CD14-positive monocyte (primary cell): ENCODE results near the gene S100B. TPM values are rescaled to one million over a fixed set of nuclear protein-coding genes. Genes with fewer than 3 reads are reported as not detected.
A peak's percentile ranks its signal among the peaks of the same experiment; 100 is the strongest.

Experiments used
- DNase-seq, 3 donors: peaks; one replicate each; pipeline ENCODE4 v3.0.0-alpha.2; 2011 to 2022
- H2AFZ ChIP-seq: 2 replicates; pipeline ENCODE4 v1.6.0; 2012; ENCODE audit warnings: mild to moderate bottlenecking, low read depth, low read length, inconsistent platforms; ENCODE audit not compliant: insufficient read depth, poor library complexity, severe bottlenecking
- H3K27ac ChIP-seq, 2 donors: 1 replicate in 1 of 2; 2 replicates in 1 of 2; pipeline ENCODE4 v1.5.1; 2012 to 2013; ENCODE audit warnings: low read length in 2 of 2, control low read depth in 1 of 2, inconsistent platforms in 1 of 2, low read depth in 1 of 2, mild to moderate bottlenecking in 1 of 2
- H3K27me3 ChIP-seq, 2 donors: one replicate each; pipeline versions ENCODE4 v1.6.0 to v1.6.1; 2011 to 2013; ENCODE audit warnings: low read length in 2 of 2; ENCODE audit not compliant: control insufficient read depth in 2 of 2, insufficient read depth in 2 of 2
- H3K36me3 ChIP-seq, 2 donors: replicated peaks in 1 of 2; 1 replicate in 1 of 2; 2 replicates in 1 of 2; pipeline versions ENCODE4 v1.5.1 to v1.6.1; 2012 to 2013; ENCODE audit warnings: low read length in 2 of 2, control low read depth in 1 of 2, inconsistent platforms in 1 of 2, mild to moderate bottlenecking in 1 of 2; ENCODE audit not compliant: insufficient read depth in 2 of 2, control insufficient read depth in 1 of 2
- H3K4me1 ChIP-seq, 2 donors: 1 replicate in 1 of 2; 2 replicates in 1 of 2; pipeline versions ENCODE4 v1.5.1 to v1.6.1; 2012 to 2013; ENCODE audit warnings: low read length in 2 of 2, control low read depth in 1 of 2, inconsistent platforms in 1 of 2, mild to moderate bottlenecking in 1 of 2, moderate library complexity in 1 of 2; ENCODE audit not compliant: insufficient read depth in 2 of 2, control insufficient read depth in 1 of 2
- H3K4me2 ChIP-seq: replicated peaks from 2 replicates; pipeline ENCODE3; 2012; ENCODE audit warnings: low read length, moderate library complexity, mild to moderate bottlenecking; ENCODE audit not compliant: poor library complexity, severe bottlenecking; ENCODE audit errors: extremely low read depth
- H3K4me3 ChIP-seq, 3 experiments: fragments of 200-600 bp in 1 of 3; sonication (generic) in 1 of 3; replicated peaks in 1 of 3; 1 replicate in 2 of 3; 2 replicates in 1 of 3; pipeline ENCODE4 v1.5.1; 2011 to 2013; ENCODE audit warnings: low read length in 3 of 3, mild to moderate bottlenecking in 3 of 3, control low read depth in 2 of 3, low read depth in 2 of 3, inconsistent platforms in 1 of 3, moderate library complexity in 1 of 3
- H3K79me2 ChIP-seq: 2 replicates; pipeline ENCODE4 v1.6.0; 2012; ENCODE audit warnings: mild to moderate bottlenecking, control low read depth, inconsistent platforms, low read length, moderate library complexity; ENCODE audit not compliant: insufficient read depth
- H3K9ac ChIP-seq: 2 replicates; pipeline ENCODE4 v1.6.0; 2017; ENCODE audit warnings: low read length, mild to moderate bottlenecking; ENCODE audit not compliant: insufficient read depth, poor library complexity, severe bottlenecking
- H3K9me3 ChIP-seq, 2 donors: replicated peaks in 1 of 2; 1 replicate in 1 of 2; 2 replicates in 1 of 2; pipeline versions ENCODE4 v1.5.1 to v1.6.1; 2012 to 2013; ENCODE audit warnings: low read length in 2 of 2, control low read depth in 1 of 2; ENCODE audit not compliant: control insufficient read depth in 1 of 2, insufficient read depth in 1 of 2
- H4K20me1 ChIP-seq: 2 replicates; pipeline ENCODE4 v1.6.0; 2012; ENCODE audit warnings: mild to moderate bottlenecking, low read length, control low read depth, moderate library complexity; ENCODE audit not compliant: insufficient read depth
- H3K27ac Mint-ChIP-seq, 7 donors: one replicate each; pipeline ENCODE4 v1.8.0; 2020; ENCODE audit warnings: mild to moderate bottlenecking in 7 of 7, mixed read lengths in 7 of 7, moderate library complexity in 6 of 7, inconsistent platforms in 2 of 7
- H3K27me3 Mint-ChIP-seq, 3 donors: one replicate each; pipeline ENCODE4 v1.8.0; 2021 to 2022; ENCODE audit warnings: low read depth in 3 of 3, mild to moderate bottlenecking in 3 of 3, mixed read lengths in 3 of 3, moderate library complexity in 3 of 3, inconsistent platforms in 1 of 3
- H3K36me3 Mint-ChIP-seq, 2 donors: one replicate each; pipeline ENCODE4 v1.8.0; 2020; ENCODE audit warnings: mixed read lengths in 2 of 2, inconsistent platforms in 1 of 2, mild to moderate bottlenecking in 1 of 2
- H3K4me1 Mint-ChIP-seq: one replicate; pipeline ENCODE4 v1.8.0; 2020; ENCODE audit warnings: mild to moderate bottlenecking, mixed read lengths
- H3K4me3 Mint-ChIP-seq, 2 donors: one replicate each; pipeline ENCODE4 v1.8.0; 2020; ENCODE audit warnings: mild to moderate bottlenecking in 2 of 2, mixed read lengths in 2 of 2, moderate library complexity in 1 of 2
- H3K9me3 Mint-ChIP-seq, 7 donors: one replicate each; pipeline ENCODE4 v1.8.0; 2020 to 2022; ENCODE audit warnings: mixed read lengths in 7 of 7, mild to moderate bottlenecking in 6 of 7, moderate library complexity in 6 of 7, inconsistent platforms in 2 of 7
- WGBS: methylation state at CpG from one replicate; pipeline ENCODE4 v1.1.5; 2013; ENCODE audit warnings: missing lambda C conversion rate; ENCODE audit not compliant: insufficient coverage; 5-methylcytosine and 5-hydroxymethylcytosine counted together
- intact Hi-C, 2 donors: fragments of 100-400 bp; cut with micrococcal nuclease; formaldehyde crosslinking; loops; one replicate each; pipeline versions ENCODE4 v1.15.0 to v1.15.1; 2023
- polyA plus RNA-seq, 3 donors: library from polyadenylated mRNA; depleted of rRNA in 1 of 3; unstranded in 2 of 3; stranded (reverse) in 1 of 3; fragments of 300-500 nt in 2 of 3; fragments of >200 nt in 1 of 3; fragmentation: Illumina TruSeq in 2 of 3; gene quantifications; 1 replicate in 2 of 3; 2 replicates in 1 of 3; pipeline ENCODE4 v1.2.3, GENCODE V29; 2012 to 2021
- TF ChIP-seq, protein P1 (sequence below): fragments of 200-600 bp; IDR thresholded peaks from one replicate; pipeline ENCODE4 v1.8.0; 2022; ENCODE audit warnings: antibody characterized with exemption, mild to moderate bottlenecking

Gene S100B
- polyA plus RNA-seq, 3 donors, result 0.59 to 1.4 (median 0.67) TPM

- H3K36me3 ChIP-seq, result peaks cover 55 to 74% of the 10 kb centered on the region in 2 donors
- H3K36me3 Mint-ChIP-seq, result peaks cover 56 to 65% of the 10 kb centered on the region in 2 donors
These were observed 34.8 kb downstream of the S100B start for GRCh38 chr21:46570119-46570518.

GRCh38 chr21:46569081-46569480, 35.8 kb downstream of the S100B start:
- H3K4me3 Mint-ChIP-seq, result no peak overlapping the region
- intact Hi-C loops, result no loop called here
- H3K9me3 Mint-ChIP-seq, result peaks cover 0 to 7% (median 6%) of the 10 kb centered on the region in 7 donors

More at GRCh38 chr21:46570119-46570518, 34.8 kb downstream of the S100B start:
- H3K27ac Mint-ChIP-seq, result no peak overlapping the region
- Histone ChIP-seq H3K9ac (no peak overlapping the region), H3K4me1 (no peaks in the 10 kb centered on the region), H3K27me3 (no peaks in the 10 kb centered on the region), H3K9me3 (peaks cover 8 to 10% of the 10 kb centered on the region in 2 donors), H3K4me3 (no peak overlapping the region), H3K79me2 (no peaks in the 10 kb centered on the region), H4K20me1 (no peaks in the 10 kb centered on the region), H2AFZ (no peak overlapping the region), H3K4me2 (no peak overlapping the region), H3K27ac (no peak overlapping the region)
- peaks cover 10% of the 10 kb centered on the region for H3K4me1 Mint-ChIP-seq
- intact Hi-C loops, result no loop called here
- TF ChIP-seq, protein P1, sequence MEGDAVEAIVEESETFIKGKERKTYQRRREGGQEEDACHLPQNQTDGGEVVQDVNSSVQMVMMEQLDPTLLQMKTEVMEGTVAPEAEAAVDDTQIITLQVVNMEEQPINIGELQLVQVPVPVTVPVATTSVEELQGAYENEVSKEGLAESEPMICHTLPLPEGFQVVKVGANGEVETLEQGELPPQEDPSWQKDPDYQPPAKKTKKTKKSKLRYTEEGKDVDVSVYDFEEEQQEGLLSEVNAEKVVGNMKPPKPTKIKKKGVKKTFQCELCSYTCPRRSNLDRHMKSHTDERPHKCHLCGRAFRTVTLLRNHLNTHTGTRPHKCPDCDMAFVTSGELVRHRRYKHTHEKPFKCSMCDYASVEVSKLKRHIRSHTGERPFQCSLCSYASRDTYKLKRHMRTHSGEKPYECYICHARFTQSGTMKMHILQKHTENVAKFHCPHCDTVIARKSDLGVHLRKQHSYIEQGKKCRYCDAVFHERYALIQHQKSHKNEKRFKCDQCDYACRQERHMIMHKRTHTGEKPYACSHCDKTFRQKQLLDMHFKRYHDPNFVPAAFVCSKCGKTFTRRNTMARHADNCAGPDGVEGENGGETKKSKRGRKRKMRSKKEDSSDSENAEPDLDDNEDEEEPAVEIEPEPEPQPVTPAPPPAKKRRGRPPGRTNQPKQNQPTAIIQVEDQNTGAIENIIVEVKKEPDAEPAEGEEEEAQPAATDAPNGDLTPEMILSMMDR, result no peak
- no peak overlapping the region for H3K4me3 Mint-ChIP-seq
- no peak for DNase-seq
- peaks cover 0 to 2% (median 0%) of the 10 kb centered on the region in 3 donors for H3K27me3 Mint-ChIP-seq
- 100% methylated on average over 1 of the region's 2 CpGs for WGBS
- H3K9me3 Mint-ChIP-seq, result peaks cover 0 to 7% (median 6%) of the 10 kb centered on the region in 7 donors

More at GRCh38 chr21:46569081-46569480, 35.8 kb downstream of the S100B start:
- no peaks in the 10 kb centered on the region for H3K27me3 ChIP-seq
- no peak overlapping the region for H2AFZ ChIP-seq
- no peak overlapping the region for H3K27ac ChIP-seq
- Mint-ChIP-seq H3K27me3 (peaks cover 0 to 2% (median 0%) of the 10 kb centered on the region in 3 donors), H3K4me1 (peaks cover 7% of the 10 kb centered on the region), H3K36me3 (peaks cover 66 to 75% of the 10 kb centered on the region in 2 donors), H3K27ac (peak overlapping the region in 1 of 7 donors; percentile 30)
- H3K9me3 ChIP-seq, result peaks cover 8 to 10% of the 10 kb centered on the region in 2 donors
- no peak overlapping the region for H3K9ac ChIP-seq
- H3K4me1 ChIP-seq, result no peaks in the 10 kb centered on the region
- H3K79me2 ChIP-seq, result no peaks in the 10 kb centered on the region
- TF ChIP-seq, protein P1, result no peak
- DNase-seq, result no peak
- no peaks in the 10 kb centered on the region for H4K20me1 ChIP-seq
- H3K4me2 ChIP-seq, result no peak overlapping the region
- no peak overlapping the region for H3K4me3 ChIP-seq
- peaks cover 65 to 84% of the 10 kb centered on the region in 2 donors for H3K36me3 ChIP-seq
- WGBS, result no CpG with 5 or more reads among the region's 1 CpG
